CD4-positive, alpha-beta T cell treated with Interferon gamma for 1 hour (primary cell): ENCODE results near the gene ATOH1.

Experiments
- DNase-seq: peaks from one replicate; pipeline ENCODE4 v3.0.0-alpha.2; 2020

ATOH1 gene, protein sequence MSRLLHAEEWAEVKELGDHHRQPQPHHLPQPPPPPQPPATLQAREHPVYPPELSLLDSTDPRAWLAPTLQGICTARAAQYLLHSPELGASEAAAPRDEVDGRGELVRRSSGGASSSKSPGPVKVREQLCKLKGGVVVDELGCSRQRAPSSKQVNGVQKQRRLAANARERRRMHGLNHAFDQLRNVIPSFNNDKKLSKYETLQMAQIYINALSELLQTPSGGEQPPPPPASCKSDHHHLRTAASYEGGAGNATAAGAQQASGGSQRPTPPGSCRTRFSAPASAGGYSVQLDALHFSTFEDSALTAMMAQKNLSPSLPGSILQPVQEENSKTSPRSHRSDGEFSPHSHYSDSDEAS

DNA sequence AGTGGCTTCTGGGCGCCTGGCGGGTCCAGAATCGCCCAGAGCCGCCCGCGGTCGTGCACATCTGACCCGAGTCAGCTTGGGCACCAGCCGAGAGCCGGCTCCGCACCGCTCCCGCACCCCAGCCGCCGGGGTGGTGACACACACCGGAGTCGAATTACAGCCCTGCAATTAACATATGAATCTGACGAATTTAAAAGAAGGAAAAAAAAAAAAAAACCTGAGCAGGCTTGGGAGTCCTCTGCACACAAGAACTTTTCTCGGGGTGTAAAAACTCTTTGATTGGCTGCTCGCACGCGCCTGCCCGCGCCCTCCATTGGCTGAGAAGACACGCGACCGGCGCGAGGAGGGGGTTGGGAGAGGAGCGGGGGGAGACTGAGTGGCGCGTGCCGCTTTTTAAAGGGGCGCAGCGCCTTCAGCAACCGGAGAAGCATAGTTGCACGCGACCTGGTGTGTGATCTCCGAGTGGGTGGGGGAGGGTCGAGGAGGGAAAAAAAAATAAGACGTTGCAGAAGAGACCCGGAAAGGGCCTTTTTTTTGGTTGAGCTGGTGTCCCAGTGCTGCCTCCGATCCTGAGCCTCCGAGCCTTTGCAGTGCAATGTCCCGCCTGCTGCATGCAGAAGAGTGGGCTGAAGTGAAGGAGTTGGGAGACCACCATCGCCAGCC, at the start of gene ATOH1:
TSS of gene ATOH1 (plus strand) at position 422 of the 663 bp plus-strand sequence. CDS start at position 596, 174 bp downstream.
- DNase-seq, result no peak

DNA sequence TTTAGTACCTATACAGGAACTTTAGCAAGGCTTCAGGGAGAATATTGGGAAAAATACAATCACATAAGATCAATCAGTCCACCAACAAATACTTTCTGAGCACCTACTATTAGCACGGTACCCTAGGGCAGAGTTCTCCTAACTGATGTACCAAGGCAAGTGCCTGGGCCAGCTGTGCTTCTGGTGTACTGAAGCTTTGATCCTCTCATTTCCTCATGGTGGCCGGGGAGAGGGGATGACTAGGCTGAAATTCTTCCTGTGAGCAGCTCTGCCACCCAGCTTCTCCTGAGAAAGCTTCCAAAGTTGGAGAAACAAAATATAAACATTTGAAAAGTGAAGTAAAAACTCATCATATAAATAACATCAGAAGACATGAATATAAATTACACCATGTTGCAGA, 49.3 kb upstream of the ATOH1 start:
- no peak for DNase-seq

DNA sequence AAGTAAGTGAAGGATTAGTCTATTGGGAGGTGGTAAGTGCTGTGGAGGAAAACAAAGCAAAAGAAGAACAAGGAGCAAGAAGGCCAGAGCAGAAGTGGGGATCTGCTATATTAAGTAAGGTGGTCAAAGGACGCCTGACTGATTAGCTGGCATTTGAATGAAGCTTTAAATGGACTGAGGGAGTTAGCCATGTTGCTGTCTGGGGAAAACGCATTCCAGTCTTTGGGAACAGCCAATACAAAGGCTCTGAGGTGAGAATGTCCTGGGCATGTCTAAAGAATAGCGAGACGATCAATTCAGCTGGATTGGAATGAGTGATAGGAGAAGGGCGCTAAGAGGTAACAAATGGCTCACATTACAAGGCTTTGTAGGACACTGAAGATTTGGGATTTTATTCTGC, 48.5 kb upstream of the ATOH1 start:
- no peak for DNase-seq

DNA sequence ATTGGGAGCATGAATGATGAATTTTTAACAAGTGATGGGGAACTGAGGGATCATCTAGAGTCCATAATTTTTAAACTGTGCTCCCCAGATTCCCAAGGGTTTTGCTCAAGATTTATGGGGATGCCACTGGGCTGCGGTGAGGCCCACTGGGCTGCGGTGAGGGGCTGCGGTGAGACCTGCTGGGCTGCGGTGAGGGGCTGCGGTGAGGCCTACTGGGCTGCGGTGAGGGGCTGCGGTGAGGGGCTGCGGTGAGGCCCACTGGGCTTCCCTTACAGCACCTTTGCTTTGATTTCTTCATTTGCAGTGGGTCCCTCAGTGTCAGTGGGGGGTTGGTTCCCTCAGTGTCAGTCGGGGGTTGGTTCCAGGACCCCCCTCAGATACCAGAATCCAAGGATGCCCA, 47.4 kb upstream of the ATOH1 start:
- no peak for DNase-seq

DNA sequence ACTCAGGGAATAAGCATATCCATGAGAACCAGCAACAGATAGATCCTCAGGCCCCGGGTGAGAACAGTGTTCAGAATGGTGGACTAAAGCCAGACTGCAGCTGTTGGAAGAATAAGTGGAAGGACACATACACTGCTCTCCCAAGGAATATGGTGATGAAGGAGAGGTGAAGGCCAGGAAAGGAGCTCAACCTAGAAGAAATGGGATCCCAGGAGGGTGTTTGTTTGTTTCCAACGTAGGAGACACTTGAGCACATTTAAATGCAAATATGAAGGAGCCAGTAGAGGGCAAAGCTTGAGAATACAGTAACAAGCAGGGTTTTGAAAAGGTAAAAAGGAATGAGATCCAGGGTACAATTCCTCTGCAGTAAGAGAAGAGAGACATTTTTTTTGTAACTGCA, 42.4 kb upstream of the ATOH1 start:
- DNase-seq, result no peak

DNA sequence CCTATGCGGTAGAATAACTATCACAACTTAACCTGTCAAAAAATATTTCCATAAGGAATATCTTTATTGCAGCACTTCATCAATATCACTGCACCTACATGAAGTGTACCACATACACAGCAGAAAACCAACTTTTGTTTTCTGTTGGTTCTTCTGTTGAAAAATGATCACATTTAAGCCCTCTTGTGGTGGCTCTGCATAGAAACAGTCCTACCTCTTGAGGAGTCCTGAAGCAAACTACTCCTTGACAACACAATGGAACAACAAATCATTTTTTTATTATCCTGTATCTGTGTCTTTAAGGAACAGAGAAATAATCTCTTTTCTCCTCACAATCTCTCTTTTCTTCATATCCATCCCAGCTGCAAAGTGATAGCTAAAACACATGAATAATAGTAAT, 39.8 kb upstream of the ATOH1 start:
- no peak for DNase-seq

DNA sequence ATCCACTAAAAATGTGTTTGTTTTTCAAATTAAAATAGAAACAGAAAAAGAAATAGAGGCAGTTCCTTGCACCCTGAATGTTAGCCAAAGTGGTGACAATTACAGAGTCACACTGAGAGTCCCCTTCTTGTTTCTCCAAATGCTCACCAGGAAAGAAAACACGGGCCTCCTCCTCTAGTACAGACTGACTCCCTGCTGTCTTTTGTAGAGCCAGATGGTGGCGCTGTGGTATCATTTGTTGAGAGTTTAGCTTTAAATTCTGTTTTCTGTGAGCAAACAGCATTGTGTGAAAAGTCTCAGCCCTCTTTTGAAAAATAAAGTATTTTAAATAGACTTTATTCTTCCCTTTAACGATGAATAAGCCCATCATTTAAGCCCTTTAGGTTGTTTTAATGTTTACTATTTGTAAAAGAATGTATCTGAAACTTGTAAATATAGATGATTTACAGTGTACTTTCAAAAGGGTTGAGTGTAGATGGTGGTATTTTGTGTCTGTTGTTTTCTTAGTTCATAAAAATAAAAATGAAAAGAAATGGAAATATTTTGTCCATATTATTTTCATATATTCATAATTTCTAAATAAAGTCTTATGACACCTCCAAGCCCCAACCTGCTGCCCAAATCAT, 36.9 kb upstream of the ATOH1 start:
- no peak for DNase-seq

DNA sequence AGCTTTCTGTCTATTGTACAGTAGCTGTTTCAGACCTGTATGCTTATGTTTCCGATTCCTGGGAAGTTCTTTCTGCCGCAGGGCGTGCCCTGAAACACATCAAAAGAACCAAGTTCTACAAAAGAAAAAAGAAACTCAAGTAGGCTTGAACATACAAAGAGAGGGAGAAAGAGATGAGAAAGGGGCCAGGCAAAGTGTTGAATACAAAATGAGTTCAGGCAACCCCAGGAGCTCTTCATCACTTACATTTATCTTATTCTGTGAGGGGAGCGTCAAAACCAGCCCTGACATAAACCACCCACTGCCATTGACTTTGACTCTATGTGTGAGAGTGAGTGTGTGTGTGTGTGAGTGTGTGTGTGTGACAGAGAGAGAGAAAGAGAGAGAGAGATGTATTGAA, 26.5 kb upstream of the ATOH1 start:
- no peak for DNase-seq

DNA sequence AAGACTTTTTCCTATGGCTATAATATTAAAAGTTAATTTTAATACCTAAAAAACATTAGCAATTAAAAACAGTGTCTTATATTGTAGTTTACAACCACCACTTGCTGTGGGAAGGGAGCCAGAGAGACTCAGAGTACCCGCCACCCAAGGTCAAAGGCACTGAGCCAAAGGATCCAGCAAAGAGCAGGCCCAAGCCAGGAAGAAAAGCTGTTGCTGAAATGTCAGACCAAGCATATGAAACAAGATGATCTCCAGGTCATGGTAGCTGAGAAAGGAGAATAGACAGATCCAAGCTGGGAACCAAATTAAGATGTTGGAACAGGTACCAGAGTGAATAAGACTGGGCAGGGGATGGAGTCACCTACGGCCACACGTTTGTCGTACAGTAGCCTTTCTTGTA, 18.8 kb upstream of the ATOH1 start:
- DNase-seq, result no peak

DNA sequence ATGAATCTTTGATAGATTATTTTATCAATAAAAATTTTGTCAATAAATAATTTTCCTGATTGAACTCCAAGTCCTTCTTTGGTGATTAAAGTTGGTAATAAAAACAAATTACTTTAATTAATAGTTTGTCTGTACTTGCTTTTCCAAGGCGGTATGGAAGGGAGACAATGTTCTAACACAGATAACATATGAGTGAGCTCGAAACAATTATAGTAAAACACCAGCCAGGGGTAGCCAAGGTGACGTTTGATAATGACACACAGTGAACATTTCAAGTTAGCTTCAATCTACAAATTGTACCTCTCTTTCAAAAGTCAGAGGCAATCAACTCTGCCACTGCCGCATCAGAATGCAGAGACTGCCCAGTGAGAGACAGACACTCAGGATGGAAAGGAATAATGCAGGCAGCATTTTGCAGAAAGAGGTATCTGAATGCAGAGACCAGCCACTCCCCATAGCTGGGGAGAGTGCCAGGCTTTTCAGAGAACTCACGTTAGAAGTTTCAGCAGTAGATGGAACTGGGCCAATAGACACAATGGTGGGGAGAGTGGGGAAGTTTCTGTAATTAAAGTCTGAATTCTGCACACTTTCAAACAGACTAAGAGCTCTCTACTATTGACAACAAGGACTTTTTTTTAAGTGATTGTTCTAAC, 18.1 kb upstream of the ATOH1 start:
- DNase-seq, result no peak

DNA sequence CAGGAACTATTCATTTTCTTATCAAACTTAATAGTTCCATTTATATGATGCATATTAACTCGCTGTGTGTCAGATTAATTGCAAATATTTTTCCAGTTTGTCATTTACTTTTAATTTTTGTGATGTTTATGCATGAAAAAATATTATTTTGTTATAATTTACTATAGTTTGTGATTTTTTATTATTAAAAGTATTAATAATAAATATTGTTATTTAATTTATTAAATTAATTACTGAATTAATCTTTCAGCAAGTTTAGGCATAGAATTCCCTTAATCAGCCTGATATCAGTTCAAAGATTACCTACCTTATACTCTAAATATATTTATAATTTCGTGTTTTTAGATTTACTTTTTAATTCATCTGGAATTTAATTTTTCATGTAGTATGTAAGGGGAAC, 15.5 kb upstream of the ATOH1 start:
- DNase-seq, result no peak

DNA sequence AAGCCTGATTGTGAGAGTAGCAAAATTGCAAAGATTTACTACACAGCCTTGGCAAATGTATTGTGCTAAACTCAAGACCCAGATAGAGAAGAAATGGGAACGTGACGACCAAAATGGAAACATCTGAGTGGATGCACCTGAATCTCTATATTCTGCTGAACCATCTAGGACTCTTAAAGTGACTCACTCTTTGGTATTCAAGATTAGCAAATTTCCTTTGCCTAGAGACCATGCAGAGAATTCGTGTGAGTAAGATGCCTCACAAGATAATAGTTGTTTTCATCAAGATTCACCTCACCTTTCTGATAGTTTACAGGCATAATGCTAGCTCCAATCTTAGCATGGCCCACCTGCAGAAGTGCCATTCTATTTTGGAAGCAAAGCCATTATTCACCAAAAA, 14.4 kb upstream of the ATOH1 start:
- DNase-seq, result no peak

DNA sequence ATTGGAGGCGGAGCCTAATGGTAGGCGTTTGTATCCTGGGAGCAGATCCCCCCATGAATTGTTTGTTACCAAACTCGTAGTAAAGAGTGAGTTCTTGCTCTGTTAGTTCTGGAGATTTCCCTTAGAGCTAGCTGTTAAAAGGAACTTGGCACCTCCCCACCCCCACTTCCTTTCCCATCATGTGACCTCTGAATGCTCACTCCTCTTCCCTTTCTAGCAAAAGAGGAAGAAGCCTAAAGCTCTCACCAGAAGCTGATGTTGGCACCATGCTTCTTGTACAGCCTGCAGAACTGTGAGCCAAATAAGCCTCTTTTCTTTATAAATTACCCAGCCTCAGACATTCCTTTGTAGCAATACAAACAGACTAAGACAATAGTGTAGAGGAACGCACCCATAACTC, 13.8 kb upstream of the ATOH1 start:
- DNase-seq, result no peak

DNA sequence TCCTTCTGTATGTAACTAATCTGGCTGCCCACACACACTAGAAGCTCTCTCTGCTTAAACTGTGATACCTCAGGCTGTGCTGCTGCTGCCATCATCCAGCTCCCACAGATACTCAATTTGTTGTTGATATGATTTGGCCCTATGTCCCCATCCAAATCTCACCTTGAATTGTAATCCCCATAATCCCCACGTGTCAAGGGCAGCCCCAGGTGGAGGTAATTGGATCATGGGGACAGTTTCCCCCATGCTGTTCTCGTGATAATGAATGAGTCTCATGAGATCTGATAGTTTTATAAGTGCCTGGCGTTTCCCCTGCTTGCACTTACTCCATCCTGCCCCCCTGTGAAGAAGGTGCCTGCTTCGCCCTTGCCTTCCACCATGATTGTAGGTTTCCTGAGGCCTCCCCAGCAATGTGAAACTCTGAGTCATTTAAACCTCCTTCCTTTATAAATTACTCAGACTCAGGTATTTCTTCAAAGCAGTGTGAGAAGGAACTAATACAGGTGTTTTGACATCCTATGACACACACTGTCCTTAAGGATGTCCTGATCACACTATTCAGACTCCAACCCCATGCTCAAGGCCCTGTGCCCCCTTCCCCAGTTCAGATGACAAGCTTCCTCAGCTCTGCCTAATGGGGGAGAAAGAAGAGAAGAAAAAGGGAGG, 2.9 kb upstream of the ATOH1 start:
- DNase-seq, result no peak

DNA sequence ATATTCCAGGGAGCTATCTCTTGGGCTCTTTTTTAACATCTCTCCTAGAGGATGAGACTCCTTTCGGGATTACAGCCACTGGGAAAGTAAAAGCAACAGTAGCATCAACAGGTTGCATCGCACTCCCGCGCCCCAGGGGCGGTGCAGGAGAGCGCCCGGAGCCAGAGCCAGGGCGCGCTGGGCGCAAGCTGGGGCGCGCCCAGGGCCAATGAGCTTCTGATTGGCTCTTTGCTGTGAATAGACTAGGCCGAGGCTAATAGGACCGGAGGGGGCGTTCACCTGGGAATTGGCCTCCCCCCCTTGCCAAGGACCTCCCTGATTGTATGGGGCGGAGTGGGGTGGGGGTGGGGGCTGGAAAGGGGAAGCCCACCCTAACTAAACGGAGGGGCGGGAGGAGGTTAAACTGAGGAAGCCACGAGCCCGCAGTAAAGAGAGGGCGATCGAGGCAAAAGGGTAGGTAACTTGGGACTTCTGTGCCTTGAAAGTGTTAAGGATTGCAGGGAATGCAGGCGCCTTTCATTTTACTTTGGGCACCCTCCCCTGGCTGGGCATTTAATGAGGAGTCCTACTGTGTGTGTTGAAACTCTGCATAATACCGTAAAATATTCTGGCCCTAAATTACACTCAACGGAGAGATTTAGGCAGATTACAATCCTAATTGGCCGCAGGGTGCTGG, 1.1 kb upstream of the ATOH1 start:
- DNase-seq, result no peak

DNA sequence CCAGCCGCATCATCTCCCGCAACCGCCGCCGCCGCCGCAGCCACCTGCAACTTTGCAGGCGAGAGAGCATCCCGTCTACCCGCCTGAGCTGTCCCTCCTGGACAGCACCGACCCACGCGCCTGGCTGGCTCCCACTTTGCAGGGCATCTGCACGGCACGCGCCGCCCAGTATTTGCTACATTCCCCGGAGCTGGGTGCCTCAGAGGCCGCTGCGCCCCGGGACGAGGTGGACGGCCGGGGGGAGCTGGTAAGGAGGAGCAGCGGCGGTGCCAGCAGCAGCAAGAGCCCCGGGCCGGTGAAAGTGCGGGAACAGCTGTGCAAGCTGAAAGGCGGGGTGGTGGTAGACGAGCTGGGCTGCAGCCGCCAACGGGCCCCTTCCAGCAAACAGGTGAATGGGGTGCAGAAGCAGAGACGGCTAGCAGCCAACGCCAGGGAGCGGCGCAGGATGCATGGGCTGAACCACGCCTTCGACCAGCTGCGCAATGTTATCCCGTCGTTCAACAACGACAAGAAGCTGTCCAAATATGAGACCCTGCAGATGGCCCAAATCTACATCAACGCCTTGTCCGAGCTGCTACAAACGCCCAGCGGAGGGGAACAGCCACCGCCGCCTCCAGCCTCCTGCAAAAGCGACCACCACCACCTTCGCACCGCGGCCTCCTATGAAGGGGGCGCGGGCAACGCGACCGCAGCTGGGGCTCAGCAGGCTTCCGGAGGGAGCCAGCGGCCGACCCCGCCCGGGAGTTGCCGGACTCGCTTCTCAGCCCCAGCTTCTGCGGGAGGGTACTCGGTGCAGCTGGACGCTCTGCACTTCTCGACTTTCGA, 654 bp downstream of the ATOH1 start:
- no peak for DNase-seq

DNA sequence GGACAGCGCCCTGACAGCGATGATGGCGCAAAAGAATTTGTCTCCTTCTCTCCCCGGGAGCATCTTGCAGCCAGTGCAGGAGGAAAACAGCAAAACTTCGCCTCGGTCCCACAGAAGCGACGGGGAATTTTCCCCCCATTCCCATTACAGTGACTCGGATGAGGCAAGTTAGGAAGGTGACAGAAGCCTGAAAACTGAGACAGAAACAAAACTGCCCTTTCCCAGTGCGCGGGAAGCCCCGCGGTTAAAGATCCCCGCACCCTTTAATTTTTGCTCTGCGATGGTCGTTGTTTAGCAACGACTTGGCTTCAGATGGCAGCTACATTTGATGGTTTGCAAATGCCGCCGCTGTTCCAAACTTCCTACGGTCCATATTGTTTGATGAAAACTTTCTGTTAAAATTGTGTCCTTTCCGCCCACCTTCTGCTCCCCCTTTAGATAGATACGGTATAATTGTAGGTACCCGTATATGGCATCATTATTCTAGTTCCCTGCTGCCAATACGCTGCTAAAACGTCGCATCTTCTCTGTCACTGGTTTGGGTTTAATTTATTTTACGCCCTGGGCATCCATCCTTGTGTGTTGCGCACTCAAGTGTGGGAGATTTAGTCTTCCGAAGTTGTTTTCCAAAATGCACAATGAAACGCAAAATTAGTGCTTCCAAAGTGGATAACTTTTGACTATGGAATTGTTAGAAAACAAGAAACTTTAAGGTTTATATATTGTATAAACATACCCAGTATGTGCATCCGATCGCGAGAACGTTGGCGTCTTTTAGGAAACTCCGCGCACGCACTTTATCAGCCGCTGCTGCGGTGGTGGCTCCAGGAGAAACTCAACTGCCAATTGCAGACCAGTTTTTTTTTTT, 1.5 kb downstream of the ATOH1 start:
- no peak for DNase-seq

DNA sequence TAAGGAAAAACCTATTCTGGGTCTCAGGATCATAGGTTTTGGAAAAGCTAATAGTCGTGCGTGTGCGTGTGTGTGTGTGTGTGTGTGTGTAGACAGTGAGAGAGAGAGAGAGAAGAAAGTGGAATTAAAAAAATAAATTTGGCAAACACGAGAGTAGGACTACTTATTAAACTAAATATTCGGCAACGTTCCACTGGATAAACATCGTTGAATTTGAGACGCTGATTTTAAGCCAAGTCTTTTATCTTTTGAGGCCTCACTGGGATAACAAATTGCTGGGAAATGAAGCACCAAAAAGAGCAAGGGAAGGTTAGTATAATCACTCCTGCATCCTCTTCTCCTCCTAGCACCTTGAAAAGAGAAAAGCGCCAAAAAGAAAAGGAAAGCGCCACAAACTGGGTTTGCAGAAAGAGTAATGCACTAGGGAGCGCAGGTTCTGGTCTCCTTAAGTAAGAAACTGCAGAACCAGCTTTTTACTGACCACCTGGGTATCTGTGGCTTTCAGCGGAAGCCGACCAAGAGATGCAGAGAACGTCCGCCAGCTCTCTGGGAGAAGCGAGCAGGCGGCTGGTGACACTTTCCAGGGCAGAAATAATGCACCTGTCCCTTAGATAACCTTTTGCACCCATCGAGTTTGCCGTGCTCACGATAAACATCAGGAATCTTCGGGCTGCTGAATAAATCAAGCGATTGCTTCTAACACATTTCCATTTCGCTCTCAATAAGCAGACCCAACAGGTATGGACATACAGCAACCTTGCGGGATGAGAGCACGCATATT, 3.4 kb downstream of the ATOH1 start:
- no peak for DNase-seq

DNA sequence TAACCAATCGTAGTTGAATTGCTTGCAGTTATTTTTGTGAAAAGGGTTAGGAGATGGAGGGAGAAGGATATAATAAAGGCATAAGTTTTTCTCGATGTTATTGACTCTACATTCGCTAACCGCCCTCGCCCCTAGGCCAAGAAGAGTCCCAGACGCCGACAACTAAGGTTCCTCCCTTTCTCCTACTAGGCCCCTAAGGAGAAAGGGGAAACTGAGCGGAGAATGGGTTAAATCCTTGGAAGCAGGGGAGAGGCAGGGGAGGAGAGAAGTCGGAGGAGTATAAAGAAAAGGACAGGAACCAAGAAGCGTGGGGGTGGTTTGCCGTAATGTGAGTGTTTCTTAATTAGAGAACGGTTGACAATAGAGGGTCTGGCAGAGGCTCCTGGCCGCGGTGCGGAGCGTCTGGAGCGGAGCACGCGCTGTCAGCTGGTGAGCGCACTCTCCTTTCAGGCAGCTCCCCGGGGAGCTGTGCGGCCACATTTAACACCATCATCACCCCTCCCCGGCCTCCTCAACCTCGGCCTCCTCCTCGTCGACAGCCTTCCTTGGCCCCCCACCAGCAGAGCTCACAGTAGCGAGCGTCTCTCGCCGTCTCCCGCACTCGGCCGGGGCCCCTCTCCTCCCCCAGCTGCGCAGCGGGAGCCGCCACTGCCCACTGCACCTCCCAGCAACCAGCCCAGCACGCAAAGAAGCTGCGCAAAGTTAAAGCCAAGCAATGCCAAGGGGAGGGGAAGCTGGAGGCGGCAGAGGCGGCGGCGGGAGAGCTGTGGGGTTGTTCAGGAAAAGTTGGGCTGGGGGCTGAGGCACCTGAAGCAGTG, 5.9 kb downstream of the ATOH1 start:
- no peak for DNase-seq
